Epithelial cell of esophagus (primary cell): ENCODE data around the gene OSTF1.
A peak's percentile ranks its signal among the peaks of the same experiment; 100 is the strongest.

ENCODE experiments used
- DNase-seq: peaks from one replicate; pipeline ENCODE4 v3.0.0; 2010; ENCODE audit warnings: low read depth
- H3K4me3 ChIP-seq: 2 replicates; pipeline ENCODE4 v1.5.1; 2011; ENCODE audit warnings: mild to moderate bottlenecking, low read length, control low read depth
- TF ChIP-seq, protein P1 (sequence below): IDR thresholded peaks from 2 replicates; pipeline ENCODE4 v1.5.1; 2011; ENCODE audit warnings: low read depth, mild to moderate bottlenecking, low read length, control low read depth, inconsistent platforms; ENCODE audit not compliant: insufficient read depth; ENCODE audit errors: missing control alignments

Gene OSTF1

DNA sequence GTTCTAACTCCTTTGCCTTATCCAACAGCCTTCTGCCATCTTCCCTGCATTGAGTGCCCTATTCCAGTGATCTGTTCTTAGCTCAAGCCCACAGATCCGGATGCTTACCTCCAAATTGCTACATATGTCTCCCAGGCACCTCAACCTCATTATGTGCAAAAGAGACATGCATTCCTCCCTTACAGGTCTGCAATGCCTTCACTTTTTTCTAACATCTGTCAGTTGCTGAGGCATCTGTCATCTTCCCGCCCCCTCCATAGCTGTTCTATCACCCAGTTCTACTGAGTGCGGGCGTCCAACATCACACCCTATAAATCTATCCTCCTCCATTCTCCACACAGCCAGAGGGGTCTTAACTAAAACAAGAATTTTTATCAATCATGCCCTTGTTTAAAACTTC, 20.4 kb upstream of the OSTF1 start:
- no peak for DNase-seq
- TF ChIP-seq, protein P1, sequence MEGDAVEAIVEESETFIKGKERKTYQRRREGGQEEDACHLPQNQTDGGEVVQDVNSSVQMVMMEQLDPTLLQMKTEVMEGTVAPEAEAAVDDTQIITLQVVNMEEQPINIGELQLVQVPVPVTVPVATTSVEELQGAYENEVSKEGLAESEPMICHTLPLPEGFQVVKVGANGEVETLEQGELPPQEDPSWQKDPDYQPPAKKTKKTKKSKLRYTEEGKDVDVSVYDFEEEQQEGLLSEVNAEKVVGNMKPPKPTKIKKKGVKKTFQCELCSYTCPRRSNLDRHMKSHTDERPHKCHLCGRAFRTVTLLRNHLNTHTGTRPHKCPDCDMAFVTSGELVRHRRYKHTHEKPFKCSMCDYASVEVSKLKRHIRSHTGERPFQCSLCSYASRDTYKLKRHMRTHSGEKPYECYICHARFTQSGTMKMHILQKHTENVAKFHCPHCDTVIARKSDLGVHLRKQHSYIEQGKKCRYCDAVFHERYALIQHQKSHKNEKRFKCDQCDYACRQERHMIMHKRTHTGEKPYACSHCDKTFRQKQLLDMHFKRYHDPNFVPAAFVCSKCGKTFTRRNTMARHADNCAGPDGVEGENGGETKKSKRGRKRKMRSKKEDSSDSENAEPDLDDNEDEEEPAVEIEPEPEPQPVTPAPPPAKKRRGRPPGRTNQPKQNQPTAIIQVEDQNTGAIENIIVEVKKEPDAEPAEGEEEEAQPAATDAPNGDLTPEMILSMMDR = no peak
- H3K4me3 ChIP-seq = no peak overlapping the region

DNA sequence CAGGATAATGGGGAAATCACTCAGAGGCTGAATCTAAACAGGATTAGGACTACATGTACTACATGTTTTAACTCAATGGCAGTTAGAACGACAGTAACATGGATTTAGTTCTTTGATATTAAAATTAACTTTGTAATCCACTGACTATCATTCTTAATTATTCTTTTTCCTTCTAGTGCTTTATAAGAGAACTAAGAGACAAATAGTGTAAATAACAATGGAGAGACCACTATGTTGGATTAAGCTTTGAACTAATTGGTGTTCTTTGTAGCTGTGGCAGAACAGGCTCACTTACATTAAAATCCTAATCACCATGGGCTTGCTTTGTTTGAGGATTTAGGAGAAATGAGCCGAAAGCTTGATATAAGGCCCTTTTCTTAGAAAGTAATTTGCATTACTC, 19.1 kb upstream of the OSTF1 start:
- no peak overlapping the region for H3K4me3 ChIP-seq
- TF ChIP-seq, protein P1 = no peak
- no peak for DNase-seq

DNA sequence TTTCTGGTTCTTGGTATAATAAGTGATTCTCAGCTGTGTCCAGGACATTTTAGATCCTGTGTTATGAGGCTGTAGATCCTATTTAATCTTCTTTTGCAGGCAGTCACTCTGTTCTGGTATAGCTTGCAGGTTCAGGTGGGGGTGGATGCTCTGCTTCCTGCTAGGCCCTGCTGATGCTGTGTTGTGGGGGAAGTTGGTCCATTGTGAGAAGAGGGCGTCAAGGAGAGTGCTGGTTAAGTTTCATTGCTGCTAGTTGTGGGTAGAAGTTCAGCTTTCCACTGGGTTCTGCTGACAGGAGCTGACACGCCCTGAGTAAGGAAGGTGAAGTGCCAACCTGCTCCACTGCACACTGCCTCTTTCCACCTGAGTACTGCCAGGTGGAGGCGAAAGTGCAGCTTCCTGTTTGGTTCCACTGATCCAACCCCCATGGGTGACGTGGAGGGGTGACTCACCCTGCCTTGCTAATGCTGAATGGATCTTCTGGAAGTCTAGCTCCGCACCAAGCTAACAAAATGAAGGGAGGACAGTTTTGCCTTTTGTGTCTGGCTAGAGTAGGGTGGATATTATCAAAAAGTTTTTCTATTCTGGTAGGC, 16.7 kb upstream of the OSTF1 start:
- TF ChIP-seq, protein P1 = peak; percentile 23
- DNase-seq = peak; percentile 97
- H3K4me3 ChIP-seq = no peak overlapping the region

DNA sequence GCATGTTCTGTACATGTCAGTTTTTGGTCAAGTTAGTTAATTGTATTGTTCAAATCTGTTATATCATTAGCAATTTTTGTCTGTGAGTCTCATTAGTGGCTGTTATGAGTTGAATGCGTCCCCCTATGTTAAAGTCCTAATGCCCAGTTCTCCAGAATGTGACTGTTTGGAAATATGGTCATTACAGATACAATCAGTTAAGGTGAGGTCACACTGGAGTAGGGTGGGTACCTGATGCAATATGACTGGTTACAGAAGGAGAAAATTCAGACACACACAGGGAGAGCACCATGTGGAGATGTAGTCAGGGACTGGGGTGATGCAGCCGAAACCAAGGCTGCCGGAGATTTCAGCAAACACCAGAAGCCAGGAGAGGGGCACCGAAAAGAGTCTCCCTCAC, 15.4 kb upstream of the OSTF1 start:
- DNase-seq = no peak
- TF ChIP-seq, protein P1 = no peak
- no peak overlapping the region for H3K4me3 ChIP-seq

DNA sequence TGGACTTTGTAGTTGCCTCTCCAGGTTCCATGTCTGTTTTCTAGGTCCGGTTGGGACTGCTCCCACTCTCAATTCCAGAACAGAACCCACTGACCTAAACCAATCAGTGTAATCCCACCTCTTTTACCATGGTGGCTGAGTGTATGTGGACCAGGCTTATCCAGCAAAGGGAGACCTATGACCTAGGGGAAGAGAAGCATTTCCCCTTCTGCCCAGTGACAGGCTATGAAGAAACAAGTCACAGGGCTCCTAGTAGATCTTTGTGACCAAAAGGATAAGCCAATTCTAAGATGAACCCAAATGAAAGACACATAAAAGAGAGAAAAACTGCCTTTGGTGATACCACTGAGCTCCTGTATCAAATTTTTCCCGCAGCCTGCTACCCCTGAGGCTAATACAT, 6.7 kb upstream of the OSTF1 start:
- no peak overlapping the region for H3K4me3 ChIP-seq
- DNase-seq = no peak
- TF ChIP-seq, protein P1 = no peak

DNA sequence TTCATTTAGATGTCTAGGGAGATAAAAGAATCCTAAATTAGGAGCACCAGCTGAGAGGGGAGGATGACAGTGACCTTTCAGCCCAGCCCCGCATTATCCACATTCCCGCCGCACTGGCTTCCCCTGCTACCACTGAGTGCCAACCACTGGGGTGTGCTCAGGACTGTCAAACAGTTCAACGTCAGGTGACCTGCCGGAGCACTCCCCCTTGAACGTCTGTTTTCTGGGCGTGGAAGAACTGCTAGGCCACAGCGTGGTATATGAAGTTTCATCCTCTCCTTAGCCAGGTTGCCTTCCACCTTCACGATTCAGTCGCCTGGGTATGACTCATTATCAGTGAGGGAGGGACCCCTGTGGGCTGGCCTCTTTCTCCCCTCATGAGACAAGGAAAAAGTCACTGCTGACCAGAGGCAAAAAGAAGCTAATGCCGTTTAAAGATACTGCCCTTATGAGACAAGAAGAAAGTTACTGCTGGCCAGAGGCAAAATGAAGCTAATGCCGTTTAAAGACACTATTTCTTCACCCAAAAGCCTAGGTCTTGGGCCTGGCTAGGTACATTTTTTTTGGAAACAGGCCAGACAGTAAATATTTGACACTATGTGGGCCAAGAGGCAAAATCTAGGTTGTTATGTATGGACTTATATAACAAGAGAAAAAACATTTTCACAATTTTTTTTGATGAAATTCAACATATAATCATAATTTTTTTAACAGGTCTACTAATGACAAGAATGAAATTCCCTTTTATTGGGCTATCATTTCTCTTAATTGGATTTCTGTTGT, 4.9 kb upstream of the OSTF1 start:
- TF ChIP-seq, protein P1 = no peak
- no peak overlapping the region for H3K4me3 ChIP-seq
- DNase-seq = peak; percentile 55

DNA sequence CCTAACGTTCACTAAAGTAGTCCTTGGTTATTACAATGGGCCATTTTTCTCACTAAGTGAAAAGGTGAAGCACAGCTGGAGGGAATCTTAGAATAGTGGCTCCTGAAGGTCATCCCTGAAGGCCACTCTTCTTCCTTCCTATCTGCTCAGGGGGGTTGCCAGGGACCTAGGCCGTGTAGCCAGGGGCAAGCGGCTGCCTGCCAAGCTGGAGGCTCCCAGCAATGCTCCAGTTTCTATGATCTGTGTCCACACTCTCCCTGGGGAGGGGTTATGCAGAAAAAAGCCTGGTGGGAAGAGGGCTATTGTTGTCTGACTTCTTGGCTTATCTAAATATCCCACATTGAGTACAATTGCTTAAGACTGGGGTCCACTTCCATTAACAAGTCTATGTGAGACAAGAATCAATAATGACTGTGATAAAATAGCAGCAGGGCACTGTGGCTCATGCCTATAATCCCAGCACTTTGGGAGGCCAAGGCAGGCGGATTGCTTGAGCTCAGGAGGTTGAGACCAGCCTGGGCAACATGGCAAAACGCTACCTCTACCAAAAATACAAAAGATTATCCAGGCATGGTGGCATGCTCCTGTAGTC, 4.1 kb upstream of the OSTF1 start:
- H3K4me3 ChIP-seq = no peak overlapping the region
- TF ChIP-seq, protein P1 = no peak
- no peak for DNase-seq
